Measurements from ENCODE around the gene DNAJC5G.
"Not testable (repeated sequence)": the region's sequence is repeated elsewhere in the genome, so short reads cannot be mapped to it uniquely, and the experiment has no call there.

Gene DNAJC5G

DNA sequence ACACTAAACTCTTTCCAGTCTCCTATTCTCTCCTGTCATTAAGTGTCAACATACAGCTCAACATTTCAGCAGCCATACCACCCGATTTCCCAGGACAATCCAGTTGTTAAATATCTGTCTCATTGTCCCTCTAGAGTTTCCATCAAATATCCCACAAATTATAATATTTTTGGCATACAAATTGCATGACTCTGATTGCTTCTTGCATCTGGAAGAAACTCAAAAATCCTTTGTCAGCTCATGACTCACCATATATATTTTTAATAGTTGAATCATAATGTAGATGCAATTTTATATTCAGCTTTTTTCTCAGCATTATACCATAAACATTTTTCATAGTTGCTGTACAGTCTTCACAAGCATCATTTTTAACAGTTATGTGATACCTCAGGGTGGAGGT lies 19.6 kb upstream of the DNAJC5G start:
- DNase-seq: no peak

DNA sequence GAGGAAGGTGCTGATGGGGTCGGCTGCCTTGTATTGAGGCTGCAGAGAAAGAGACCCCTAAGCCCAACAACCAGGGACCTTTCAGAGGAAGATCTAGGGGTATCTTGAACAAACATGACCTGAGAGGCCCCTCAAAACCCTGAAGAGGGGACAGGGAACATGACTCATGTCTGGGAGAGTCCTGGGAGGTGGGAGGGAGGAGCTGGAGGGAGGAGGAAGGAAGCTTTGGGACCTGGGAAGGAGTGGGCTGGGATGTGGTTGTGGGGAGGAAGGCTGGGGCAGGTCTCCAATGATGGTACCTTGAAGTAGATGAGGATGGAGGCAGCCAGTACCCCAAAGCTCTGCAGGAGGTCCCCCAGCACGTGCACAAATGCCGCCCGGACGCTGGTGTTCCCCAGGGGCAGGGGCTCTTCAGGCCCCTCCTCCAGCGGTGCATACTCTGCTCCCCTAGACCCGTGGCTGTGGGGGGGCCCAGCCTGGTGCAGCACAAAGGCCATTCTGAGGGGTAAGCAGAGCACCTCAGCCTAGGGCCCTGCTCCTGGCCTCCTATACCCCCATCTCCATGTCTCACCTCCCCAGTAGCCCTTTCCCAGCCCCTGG lies 18.3 kb upstream of the DNAJC5G start:
- no peak for DNase-seq

GRCh38 chr2:27258051-27258450 lies 17.2 kb upstream of the DNAJC5G start:
- DNase-seq: no peak

- no peak for DNase-seq
Measured at GRCh38 chr2:27261241-27261925, 13.8 kb upstream of the DNAJC5G start.

DNA sequence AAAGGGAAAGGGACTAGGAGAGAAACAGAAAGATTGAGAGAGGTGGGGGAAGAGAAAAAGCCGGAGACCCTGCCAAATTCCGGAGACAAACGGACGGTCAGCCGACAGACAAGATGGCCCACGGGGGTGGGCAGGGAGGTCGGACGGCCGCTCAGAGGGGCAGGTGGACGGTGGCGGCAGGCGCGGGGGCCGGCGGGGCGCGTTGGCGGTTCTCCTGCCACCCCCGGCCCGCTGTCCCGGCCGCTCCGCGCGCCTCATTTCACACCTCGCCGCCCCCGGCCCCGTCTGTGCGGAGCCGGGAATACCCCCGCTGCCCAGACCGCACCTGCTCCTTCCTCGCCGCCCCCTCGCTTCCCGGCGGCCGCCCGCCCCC lies 13.3 kb upstream of the DNAJC5G start:
- no peak for DNase-seq

- peak; percentile 64 for DNase-seq
Measured at GRCh38 chr2:27262379-27263286, 12.6 kb upstream of the DNAJC5G start, which contains the start of gene SLC30A3. SLC30A3 (minus strand) TSS chr2:27263047; CDS start chr2:27262906, 141 bp downstream.

DNA sequence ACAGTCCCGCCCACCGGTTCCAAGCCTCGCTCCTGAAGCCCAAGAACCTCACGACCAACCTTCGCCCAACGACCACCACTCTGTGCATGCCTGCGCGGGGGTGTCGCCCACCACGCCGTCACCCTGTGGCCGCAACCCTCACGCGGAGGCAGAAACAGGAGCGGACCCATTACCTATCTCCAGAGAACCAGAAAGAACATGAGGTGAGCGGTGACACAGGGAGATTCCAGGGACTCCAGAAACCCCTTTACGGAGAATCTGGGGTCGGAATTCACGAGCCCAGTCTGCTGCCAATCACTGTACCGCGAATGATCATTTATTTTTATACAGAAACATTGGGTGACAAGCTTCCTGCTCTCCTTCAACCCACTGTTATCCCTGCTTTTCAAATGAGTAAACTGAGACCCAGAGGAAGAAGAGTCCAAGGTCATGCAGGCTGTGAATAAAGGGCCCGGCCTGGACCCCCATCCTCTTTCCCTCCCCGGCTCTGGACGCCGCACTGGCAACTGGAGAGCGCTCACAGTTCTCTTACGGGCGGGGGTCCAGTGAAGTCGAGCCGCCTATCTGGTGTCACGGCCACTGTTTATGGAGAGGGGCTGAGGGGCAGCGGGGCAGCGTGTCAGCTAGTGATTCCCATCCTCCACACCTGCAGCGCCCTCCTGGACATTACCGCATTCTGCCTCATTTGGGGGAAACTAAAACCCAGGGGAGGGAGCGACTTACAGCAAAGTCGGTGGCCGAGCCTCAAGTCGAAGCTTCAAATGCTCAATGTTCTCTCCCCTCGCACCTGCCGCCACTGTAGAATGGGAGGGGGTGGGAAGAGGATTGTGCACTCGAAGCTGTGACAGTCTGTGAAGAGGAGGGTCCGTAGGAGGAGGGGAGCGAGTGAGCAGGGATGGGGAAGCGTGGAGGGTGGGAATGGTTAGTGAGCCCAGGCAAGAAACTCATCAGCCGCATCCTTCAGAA lies 11.7 kb upstream of the DNAJC5G start:
- DNase-seq: no peak

DNA sequence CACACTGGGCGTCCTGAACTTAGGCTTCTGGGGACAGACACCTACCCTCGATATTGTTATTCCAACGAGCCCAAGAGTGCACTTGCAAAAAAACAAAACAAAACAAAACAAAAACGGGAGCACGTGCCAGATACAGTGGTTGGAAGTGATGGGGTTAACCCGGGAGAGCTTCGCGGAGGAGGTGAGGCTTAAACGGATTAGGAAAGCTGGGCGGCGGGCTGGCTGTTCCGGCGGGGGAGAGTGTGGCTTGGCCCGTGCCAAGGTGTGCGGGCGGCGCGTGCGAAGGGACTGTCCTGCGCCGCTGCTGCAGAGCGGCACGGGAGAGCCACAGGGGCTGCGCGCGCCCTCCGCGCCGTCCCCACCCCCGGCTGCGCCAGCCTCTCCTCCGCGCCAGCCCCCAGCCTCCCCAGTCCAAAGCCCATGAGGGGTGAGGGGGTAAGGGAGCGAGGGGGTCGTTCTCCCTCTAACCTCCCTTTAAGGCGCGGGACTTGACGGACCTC lies 10.9 kb upstream of the DNAJC5G start:
- no peak for DNase-seq

GRCh38 chr2:27264753-27265535 lies 10.3 kb upstream of the DNAJC5G start:
- DNase-seq: peak; percentile 63

DNA sequence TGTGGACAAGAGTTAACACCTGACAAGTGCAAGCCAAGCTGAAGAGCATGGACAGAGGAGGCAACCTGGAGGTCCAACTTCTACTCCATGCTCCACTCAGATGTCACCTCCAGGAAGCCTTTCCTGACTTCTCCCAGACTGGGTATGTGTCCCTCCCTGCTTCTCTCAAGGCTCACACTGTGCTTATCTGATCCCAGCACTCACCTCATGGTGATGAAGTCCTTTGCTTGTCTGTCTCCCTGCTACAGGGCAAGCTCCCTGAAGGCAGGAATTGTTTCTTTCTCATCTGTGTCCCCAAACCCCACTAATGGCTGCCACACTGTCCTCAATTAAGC lies 9.7 kb upstream of the DNAJC5G start:
- DNase-seq: no peak

DNA sequence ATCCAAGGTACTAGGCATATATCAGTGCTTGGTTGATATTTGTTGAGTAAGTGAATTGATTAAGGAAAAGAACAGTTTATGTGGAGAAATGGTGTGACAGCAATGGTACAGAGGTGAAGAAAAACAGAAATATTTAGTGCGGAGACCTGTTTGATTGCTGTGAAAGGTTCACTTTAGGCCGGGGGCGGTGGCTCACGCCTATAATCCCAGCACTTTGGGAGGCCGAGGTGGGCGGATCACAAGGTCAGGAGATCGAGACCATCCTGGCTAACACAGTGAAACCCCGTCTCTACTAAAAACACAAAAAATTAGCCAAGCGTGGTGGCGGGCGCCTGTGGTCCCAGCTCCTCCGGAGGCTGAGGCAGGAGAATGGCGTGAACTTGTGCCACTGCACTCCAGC lies 6.9 kb upstream of the DNAJC5G start:
- not testable (repeated sequence) for DNase-seq

- no peak for DNase-seq
Measured at GRCh38 chr2:27270131-27270530, 5.1 kb upstream of the DNAJC5G start.

DNA sequence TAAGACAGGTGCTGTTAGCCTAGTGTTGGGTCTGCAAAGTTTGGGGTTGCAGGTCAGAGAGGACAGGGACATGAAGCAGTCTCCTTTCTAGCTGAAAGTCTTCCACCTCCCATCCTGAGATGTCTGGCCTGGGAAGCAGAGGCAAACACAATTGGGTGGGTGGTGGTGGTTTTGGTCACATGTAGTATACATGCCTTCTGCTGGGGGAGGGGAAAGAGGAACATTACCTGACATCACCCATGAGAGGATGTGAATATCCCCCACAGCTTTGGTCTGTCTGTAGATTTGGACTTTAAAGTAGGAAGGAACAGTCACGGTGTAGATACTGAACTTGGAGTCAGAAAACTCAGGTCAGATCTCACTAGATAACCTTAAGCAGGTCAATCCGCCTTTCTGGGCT lies 4.6 kb upstream of the DNAJC5G start:
- no peak for DNase-seq

- no peak for DNase-seq
Measured at GRCh38 chr2:27271631-27272340, 3.4 kb upstream of the DNAJC5G start.

GRCh38 chr2:27272537-27273522 lies 2.4 kb upstream of the DNAJC5G start:
- not testable (repeated sequence) for DNase-seq

DNA sequence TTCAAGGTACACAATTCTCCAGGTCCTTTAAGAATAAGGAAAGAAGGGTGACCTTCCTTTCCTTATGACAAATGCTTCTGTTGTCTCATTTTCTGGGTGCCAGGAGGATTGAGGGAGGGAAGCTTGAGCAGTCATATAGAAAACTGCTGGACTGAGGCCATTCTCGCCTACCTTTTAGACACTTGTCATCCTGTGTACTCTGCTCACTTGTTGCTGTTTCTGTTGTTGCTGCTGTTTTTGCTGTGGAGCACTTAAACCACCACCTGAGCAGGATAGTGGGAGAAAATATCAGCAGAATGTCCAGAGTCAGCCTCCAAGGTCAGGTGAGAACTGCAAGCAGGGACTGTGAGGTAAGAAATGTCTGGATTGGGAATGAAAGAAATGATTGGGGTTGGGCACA lies 2.8 kb downstream of the DNAJC5G start:
- DNase-seq: no peak

GRCh38 chr2:27280826-27281225 lies 5.6 kb downstream of the DNAJC5G start:
- no peak for DNase-seq

DNA sequence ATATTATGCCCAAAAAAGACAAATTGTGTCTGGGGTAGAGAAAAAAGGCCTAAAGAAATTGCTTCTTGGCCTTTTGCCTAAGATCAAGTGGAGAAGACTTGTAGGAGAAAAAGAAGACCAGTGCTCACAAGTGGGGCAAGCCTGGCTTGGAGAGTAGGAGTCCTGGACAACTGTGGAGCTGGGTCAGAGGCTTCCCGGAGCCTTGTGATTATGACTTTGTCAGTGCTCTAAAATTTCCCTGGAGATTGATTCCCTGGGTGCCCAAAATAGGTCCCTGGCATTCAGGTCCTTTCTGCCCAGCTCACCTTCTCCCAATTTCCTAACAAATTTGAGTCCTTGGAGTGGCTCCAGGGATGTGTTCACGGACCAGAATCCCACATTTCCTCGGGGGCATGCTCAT lies 6.2 kb downstream of the DNAJC5G start:
- DNase-seq: no peak

GRCh38 chr2:27281855-27282559 lies 6.8 kb downstream of the DNAJC5G start, which contains the start of gene TRIM54:
TRIM54 (plus strand) TSS chr2:27282429; CDS start chr2:27282732, 303 bp downstream.
- no peak for DNase-seq
